HG02885 (cell line): Measurements from ENCODE around the gene RNF8.

ENCODE experiments used
- ATAC-seq: cut with Tn5 transposase; IDR thresholded peaks from one replicate; pipeline ENCODE4 v1.9.1; 2021; ENCODE audit warnings: mild to moderate bottlenecking; ENCODE audit not compliant: unreplicated experiment, poor library complexity

RNF8 gene

DNA sequence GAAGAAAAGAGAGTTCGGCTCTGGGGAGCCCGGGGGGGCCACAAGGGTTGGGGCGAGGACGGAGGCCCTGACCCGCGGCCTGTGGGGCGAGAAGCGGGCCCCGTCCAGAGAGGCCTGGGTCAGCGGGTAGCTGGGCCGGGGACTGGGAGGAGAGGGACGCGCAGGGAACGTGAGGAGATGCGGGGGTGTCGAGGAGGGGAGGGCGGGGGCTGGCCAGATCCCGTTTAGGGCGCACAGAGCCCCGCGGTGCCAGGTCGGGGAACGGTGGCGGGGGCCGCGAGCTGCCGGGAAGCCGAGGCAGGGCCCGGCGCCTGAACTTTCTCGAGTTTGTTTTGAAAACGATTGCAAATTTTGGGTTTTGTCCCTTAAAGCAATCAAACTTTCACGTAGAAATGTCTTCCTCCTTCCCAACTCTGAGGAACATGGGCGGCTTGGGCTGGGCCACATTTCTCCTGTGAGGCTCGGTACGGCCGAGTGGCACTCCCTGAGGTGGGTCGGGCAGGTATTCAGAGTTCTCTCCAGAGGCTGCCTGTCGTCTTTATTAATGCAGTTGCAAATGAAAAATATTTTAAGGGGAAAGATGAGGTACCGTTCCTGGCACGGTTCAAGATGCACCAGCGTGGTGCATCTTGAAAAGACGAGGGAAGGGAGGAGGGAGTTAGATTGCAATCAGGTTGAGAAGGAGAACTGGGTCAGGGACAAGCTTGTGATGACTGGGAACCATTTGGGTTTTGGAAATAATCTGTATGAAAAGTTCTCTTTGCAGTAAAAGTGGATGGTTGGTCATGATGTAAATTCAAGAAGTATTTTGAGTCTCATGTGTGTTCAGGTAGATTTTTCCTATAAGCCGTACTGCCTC is 972 bp downstream of the RNF8 start:
- ATAC-seq: peak; percentile 6

- ATAC-seq: no peak
These were observed 3.5 kb downstream of the RNF8 start for GRCh38 chr6:37357288-37357687.

- no peak for ATAC-seq
These were observed 4.1 kb downstream of the RNF8 start for GRCh38 chr6:37357860-37358259.

DNA sequence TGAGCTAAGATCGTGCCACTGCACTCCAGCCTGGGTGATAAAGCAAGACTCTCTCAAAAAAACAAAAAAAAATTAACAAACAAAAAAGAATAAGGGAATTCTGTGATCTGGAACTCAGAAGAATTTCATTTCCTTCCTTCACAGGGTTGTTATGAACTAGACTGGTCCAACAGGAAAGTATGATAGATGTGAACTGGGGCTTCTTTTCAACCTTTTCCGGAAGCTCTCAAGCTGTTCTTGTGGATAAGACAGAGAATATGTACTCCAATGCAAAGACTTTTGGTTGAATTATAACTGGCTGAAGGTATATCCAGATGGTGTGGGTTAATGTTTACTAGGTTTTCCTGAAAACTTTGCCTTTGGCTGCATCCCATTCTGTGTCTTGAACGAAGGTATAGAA is 5.3 kb downstream of the RNF8 start:
- ATAC-seq: no peak

DNA sequence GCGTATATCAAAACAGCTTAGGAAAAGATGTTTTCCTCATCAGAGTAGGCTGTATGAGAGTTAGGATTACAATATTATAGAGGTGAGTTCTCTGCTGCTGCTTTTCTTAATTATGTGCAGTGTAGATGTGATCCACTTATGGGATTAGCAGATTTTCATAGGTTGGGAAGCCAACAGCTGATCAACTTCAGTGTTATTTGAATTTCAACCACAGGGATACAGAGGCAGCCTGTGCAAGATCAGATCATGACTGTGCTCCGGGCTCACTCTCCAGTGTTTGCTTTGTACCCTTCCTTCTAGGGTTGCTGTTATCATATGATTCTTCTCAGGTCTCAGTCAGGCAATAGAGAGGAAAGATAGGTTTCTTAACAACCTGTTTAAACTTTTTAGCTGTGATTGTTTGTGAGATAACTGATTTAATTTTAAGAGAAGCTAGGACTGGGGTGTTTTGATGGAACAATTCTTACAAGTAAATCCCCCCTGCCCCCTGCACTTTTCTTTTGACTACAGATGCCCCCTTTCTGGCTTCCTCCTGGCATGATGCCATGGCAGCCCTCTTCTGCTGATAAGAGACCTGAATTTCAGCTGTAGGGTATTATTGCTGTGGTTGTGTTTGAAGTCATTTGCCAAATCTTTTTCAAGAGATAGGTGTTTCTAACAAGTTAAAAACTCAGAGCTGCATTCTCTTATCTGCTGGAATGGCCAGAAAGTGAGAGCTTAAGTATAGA is 8.5 kb downstream of the RNF8 start:
- no peak for ATAC-seq

- no peak for ATAC-seq
These were observed 12.0 kb downstream of the RNF8 start for GRCh38 chr6:37365791-37366190.

- no peak for ATAC-seq
These were observed 13.1 kb downstream of the RNF8 start for GRCh38 chr6:37366910-37367309.

GRCh38 chr6:37368961-37369320 is 15.2 kb downstream of the RNF8 start:
- ATAC-seq: no peak

DNA sequence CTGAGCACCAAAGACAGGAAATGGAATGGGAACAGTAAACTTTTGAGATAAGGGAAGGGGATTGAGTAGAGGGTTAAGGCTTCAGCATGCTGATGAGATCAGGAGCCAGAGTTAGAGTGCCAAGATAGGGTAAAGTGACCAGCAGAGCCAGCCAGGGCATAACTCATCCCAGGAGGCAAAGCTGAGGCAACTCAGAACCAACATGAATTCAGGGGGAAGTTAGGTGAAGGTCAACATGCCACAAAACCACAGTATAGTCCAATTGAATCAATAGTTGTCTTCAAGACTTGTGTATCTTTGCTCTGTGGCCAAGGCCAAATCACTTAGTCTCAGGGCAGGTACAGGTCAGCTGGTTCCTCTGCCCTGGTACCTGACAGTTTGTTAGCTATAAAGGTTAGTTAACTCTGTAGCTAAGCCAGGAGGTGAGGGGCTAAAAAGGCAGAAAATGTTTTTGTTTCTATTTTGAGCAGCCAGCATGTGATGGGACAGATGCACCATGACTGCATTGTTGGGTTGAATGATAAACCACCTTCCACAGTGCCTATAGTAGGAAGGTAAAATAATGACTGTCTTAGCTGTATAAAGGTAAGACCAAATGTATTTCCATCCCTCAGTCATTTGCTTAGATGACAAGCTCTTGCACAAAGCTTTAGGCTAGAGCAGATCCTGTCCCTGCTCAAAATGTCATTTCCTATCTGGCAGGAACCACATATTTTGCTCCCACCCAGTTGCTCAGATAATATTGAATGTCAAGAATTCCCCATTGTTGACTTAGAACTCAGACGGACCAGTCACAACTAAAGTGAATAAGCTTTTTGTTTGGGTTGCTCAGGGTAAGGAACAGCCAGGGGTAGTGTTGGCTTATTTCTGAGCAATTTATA is 15.8 kb downstream of the RNF8 start:
- ATAC-seq: no peak

DNA sequence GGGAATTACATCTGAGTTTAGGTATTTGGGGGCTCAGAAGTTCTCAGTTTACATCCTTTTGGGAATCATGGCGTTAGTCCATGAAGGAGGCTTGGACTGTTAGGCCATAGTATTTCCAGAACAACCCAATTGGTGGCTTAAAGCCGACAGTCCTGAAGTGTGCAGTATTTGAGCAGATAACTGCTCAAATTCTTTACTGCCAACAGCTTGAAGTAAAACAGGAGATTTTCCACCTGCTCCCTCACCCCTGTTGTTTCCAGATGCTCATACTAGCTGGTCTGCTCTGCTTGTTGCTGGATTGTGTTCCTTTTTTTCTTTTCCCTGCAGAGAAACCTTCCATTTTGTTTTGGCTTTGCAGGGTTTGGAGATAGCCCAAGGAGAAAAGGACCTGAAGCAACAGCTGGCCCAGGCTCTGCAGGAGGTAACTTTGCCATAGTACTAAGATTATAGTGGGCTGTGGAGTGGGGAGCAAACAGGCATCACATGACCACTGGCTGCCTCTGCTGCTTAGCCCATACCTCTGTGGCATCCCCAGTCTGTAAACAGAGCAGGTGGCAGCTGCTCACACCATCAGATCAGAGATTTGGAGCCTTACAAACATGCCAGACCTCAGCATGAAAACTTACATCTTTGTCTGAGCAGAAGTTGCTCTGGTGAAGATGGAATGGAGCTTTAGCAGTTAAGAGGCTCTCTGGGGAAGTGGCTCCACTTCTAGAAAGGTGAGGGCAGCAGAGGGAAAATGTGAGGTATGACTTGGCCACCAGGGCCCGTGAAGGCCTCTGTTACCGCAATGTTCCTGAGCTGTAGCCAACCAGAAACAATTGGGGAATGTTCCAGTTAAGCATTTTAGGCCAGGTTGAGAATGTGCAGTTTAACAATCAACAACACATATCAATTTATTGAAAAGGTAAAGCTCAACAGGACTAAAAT is 17.6 kb downstream of the RNF8 start:
- ATAC-seq: no peak

GRCh38 chr6:37372116-37372515 is 18.3 kb downstream of the RNF8 start:
- ATAC-seq: no peak

- no peak for ATAC-seq
These were observed 20.2 kb downstream of the RNF8 start for GRCh38 chr6:37373822-37374471.

DNA sequence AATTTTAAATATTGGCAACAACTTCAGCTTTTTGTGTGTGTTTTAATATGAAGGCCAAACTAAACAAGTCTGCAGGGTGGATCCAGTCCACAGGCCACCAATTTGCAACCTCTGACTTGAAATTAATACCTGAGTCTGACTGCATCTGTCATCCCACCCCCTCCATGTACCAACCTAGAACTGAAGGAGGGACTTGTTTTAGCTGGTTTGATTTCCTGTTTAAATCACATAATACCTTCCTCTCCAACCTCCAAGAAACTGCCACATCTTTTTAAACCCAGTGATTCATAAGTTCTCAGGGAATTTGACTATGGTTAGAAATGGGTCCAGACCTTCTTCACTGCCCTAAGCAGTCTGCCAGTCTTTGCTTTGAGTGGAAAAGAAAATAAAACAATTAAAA is 21.6 kb downstream of the RNF8 start:
- no peak for ATAC-seq

DNA sequence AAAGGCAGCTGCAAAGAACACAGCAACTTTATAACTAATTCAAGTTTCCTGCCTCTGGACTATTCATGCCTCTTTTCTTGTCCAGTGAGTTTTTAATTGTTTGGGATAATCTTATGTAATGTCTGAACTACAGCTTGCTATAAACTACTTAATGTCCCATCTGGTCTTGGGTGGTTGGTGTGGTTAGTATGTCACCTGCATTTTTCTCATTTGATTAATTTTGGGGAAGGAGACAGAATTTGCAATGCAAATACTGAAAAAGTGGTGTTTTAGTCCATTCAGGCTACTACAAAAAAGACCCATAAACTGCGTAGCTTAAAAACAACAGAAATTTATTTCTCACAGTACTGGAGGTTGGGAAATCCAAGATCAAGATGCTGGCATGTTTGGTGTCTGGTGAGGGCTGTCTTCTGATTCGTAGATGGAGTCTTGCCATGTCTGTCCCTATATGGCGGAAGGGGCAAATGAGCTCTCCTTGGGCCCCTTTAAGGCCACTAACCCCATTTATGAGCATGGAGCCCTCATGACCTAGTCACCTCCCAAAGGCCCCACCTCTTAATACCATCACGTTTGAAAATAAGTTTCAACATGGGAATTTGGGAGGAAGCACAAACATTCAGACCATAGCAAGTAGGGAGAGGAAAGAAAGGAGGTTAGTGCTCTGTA is 22.4 kb downstream of the RNF8 start:
- ATAC-seq: no peak

DNA sequence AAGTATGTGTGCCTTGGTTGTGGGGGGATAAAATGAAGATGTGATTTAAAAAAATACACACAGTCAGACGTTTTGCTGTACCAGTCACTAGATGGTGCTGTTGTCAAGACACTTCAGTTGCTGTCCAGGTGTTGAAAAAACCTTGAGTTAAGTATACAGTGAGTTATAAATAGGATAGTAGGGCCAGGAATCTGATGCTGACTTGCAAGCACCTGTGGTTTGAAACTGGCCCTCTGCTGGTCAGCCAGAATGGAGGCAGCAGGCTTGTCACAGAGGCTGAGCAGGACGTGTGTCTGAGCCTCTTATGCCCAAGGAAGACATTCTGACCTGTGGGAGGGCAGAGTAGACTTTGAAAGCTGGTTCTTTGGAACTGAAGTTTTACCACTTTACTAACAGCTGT is 27.8 kb downstream of the RNF8 start:
- no peak for ATAC-seq

DNA sequence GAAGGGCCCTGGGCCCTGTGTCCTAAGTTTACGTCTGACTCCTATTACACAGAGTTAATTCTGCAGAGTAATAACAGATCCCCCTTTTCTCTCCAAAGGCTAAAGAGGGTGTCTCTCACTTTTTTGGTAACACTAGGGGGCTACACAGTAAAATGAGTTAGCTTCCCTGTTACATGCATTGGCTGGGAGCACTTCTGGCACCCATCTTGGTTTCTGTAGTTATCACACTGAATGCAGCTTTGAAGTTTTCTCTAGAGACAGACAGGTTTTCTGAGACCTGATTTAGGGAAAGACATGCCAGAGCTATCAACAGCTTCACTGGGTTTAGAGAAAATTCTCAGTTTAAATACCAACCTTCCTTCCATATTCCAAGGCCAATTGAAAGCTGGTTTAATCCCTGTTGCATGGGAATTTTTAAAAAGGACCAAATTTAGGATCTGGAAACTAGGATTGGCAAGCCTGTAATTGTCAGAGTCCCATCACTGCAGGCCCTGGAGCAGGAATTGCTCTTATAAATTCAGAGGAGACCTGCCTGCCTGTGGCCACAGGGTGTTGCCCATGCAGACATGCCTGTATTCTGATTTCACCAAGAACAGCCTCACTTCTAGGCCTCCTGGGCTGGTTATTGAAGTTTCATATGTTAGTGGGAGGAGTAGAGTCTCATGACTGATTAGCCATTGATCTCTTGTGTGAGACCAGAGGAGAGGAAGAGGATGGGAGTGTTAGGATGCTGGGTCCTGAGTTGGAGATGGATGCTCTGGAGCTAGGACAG is 29.4 kb downstream of the RNF8 start:
- ATAC-seq: no peak

GRCh38 chr6:37388578-37388977 is 34.8 kb downstream of the RNF8 start:
- ATAC-seq: no peak

DNA sequence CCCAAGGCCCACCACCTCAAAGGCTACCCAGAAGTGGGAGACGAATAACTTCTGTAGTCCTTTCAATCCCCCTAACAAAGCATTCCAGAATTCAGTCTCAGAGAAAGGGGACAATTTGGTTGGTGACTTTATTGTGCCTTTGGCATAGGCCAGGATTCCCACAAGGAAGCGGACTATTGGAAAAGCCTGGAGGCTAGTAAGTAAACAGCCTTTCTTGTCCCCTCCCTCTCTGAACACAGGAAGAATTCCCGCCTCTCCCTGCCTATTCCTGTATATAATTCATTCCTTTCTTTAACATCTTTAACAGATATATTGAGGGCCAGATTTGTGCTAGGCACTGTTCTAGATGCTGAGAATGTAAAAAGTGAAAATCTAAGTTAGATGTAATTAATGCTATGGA is 36.1 kb downstream of the RNF8 start:
- no peak for ATAC-seq
